ENCODE results near the gene NELL2.

The NELL2 gene

GRCh38 chr12:44589697-44590096 lies 286.4 kb downstream of the NELL2 start:
- no peak for DNase-seq

GRCh38 chr12:44588651-44589050 lies 287.5 kb downstream of the NELL2 start:
- DNase-seq = no peak

GRCh38 chr12:44584625-44585024 lies 291.5 kb downstream of the NELL2 start:
- no peak for DNase-seq

- no peak for DNase-seq
Measured at GRCh38 chr12:44582521-44582920, 293.6 kb downstream of the NELL2 start.

GRCh38 chr12:44581642-44582242 lies 294.4 kb downstream of the NELL2 start:
- DNase-seq = no peak

GRCh38 chr12:44574586-44574985 lies 301.5 kb downstream of the NELL2 start:
- DNase-seq = no peak

- DNase-seq = no peak
Measured at GRCh38 chr12:44573723-44574122, 302.4 kb downstream of the NELL2 start.

- DNase-seq = no peak
Measured at GRCh38 chr12:44571006-44571550, 305.0 kb downstream of the NELL2 start.

- DNase-seq = no peak
Measured at GRCh38 chr12:44570036-44570583, 306.0 kb downstream of the NELL2 start.

- DNase-seq = no peak
Measured at GRCh38 chr12:44565163-44565562, 311.0 kb downstream of the NELL2 start.

- no peak for DNase-seq
Measured at GRCh38 chr12:44563486-44563885, 312.6 kb downstream of the NELL2 start.

- DNase-seq = no peak
Measured at GRCh38 chr12:44558340-44559100, 317.6 kb downstream of the NELL2 start.

- no peak for DNase-seq
Measured at GRCh38 chr12:44555454-44555853, 320.7 kb downstream of the NELL2 start.

GRCh38 chr12:44551631-44552030 lies 324.5 kb downstream of the NELL2 start:
- no peak for DNase-seq

GRCh38 chr12:44550377-44550776 lies 325.7 kb downstream of the NELL2 start:
- no peak for DNase-seq

GRCh38 chr12:44546060-44546459 lies 330.1 kb downstream of the NELL2 start:
- no peak for DNase-seq

GRCh38 chr12:44544018-44544417 lies 332.1 kb downstream of the NELL2 start:
- no peak for DNase-seq

GRCh38 chr12:44542716-44543115 lies 333.4 kb downstream of the NELL2 start:
- no peak for DNase-seq

GRCh38 chr12:44537354-44537753 lies 338.8 kb downstream of the NELL2 start:
- DNase-seq = no peak

GRCh38 chr12:44532940-44533339 lies 343.2 kb downstream of the NELL2 start:
- DNase-seq = no peak

GRCh38 chr12:44531320-44531971 lies 344.7 kb downstream of the NELL2 start:
- no peak for DNase-seq

- DNase-seq = no peak
Measured at GRCh38 chr12:44526655-44527182, 349.4 kb downstream of the NELL2 start.

Measured in CD4-positive, alpha-beta T cell treated with Interleukin-12 subunit alpha and Interleukin-12 subunit beta, for 1 hour (primary cell).